ENCODE data around the gene TP53I3.
"Not testable (repeated sequence)": the region's sequence is repeated elsewhere in the genome, so short reads cannot be mapped to it uniquely, and the experiment has no call there.

TP53I3 gene

DNA sequence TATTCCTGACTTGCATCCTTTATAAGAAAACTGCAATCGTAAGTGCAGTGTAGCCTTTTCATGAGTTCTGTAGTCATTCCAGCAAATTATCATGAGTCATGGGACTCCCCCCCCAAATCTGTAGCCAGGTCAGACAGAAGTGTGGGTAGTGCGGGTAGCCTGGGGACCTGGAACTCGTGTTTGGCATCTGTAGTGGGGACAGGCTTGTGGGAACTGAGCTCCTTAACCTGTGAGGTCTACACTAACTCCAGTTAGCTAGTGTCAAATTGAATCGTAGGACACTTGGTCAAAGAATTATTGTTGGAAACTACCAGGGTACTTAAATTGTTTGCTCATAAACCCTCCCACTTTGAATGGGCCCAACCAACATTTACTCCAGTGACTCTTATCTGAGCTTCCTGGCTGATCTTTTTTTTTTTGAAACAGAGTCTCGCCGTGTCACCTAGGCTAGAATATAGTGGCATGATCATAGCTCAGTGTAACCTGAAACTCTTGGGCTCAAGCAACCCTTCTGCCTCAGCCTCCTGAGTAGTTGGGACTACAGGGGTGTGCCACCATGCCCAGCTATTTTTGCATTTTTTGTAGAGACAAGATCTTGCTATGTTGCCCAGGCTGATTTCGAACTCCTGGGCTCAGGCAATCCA lies 26.1 kb upstream of the TP53I3 start:
- DNase-seq (ENCODE audit: low read depth in 1 of 2, low spot score in 1 of 2) = no peak
- in situ Hi-C loops (cut with HindIII; ENCODE audit: low pct_unique_long_range_greater_than_20kb, low sequenced_read_pairs) = no loop called here
- TF ChIP-seq JUND (IDR thresholded peaks at IDR 0.05; ENCODE audit: low read depth) = no peak

DNA sequence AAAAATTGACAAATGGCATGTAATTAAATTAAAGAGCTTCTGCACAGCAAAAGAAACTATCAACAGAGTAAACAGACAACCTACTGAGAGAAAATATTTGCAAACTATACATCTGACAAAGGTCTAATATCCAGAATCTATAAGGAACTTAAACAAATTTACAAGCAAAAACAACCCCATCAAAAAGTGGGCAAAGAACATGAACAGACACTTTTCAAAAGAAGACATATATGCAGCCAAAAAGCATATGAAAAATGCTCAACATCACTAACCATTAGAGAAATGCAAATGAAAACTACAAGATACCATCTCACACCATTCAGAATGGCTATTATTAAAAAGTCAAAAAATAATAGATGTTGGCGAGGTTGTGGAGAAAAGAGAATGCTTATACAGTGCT lies 24.8 kb upstream of the TP53I3 start:
- DNase-seq (ENCODE audit: low read depth in 1 of 2, low spot score in 1 of 2); in situ Hi-C loops (cut with HindIII; ENCODE audit: low pct_unique_long_range_greater_than_20kb, low sequenced_read_pairs): not testable (repeated sequence)

DNA sequence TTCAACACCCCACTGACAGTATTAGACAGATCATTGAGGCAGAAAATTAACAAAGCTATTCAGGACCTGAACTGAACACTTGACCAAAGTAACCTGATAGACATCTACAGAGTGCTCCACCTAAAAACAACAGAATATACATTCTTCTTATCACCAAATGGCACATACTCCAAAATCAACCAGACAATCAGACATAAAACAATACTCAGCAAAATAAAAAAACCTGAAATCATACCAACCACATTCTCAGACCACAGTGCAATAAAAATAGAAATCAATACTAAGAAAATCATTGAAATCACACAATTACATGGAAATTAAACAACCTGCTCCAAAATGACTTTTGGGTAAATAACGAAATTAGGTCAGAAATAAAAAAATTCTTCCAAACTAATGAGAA lies 22.7 kb upstream of the TP53I3 start:
- TF ChIP-seq JUND (IDR thresholded peaks at IDR 0.05; ENCODE audit: low read depth) = no peak
- in situ Hi-C loops (cut with HindIII; ENCODE audit: low pct_unique_long_range_greater_than_20kb, low sequenced_read_pairs) = no loop called here
- DNase-seq (ENCODE audit: low read depth in 1 of 2, low spot score in 1 of 2) = no peak

DNA sequence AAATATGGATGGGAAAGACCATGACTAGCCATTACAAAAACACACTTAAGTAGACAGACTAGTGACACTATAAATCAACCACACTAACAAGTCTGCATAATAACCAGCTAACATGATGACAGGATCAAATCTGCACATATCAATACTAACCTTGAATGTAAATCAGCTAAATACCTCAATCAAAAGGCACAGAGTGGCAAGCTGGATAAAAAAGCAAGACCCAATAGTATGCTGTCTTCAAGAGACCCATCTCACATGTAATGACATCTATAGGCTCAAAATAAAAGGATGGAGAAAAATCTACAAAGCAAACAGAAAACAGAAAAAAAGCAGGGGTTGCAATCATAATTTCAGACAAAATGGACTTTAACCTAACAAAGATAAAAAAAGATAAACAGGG lies 22.2 kb upstream of the TP53I3 start:
- in situ Hi-C loops (cut with HindIII; ENCODE audit: low pct_unique_long_range_greater_than_20kb, low sequenced_read_pairs) = no loop called here
- TF ChIP-seq JUND (IDR thresholded peaks at IDR 0.05; ENCODE audit: low read depth) = no peak
- DNase-seq (ENCODE audit: low read depth in 1 of 2, low spot score in 1 of 2) = no peak

DNA sequence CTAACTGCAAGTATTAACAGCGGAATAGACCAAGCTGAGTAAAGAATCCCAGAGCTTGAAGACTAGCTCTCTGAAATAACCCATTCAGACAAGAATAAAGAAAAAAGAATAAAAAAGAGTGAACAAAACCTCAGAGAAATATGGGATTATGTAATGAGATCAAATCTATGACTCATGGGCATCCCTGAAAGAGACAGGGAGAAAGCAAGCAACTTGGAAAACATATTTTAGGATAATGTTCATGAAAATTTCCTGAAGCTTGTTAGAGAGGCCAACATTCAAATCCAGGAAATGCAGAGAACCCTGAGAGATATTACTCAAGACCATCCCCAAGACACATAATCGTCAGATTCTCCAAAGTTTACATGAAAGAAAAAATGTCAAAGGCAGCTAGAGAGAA lies 21.2 kb upstream of the TP53I3 start:
- in situ Hi-C loops (cut with HindIII; ENCODE audit: low pct_unique_long_range_greater_than_20kb, low sequenced_read_pairs) = no loop called here
- no peak for TF ChIP-seq JUND (IDR thresholded peaks at IDR 0.05; ENCODE audit: low read depth)
- no peak for DNase-seq (ENCODE audit: low read depth in 1 of 2, low spot score in 1 of 2)

DNA sequence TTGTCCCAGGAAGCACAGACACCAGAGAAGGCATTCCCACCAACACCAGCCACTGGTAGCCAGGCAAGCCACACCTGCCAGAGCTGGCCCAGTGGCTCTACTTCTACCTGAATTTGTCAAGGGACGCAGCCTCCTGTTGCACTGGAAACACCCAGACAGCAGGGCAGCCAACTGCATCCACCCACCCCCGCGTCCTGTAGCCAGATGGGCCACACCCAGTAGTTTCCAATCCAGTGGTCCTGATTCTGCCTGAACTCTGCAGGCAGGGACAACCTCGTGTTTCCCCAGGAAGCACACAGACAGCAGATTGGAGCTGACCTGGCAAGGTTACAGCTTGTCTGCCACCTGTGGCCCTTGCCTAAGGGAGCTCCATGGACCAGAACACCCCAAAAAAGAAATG lies 20.3 kb upstream of the TP53I3 start:
- no peak for TF ChIP-seq JUND (IDR thresholded peaks at IDR 0.05; ENCODE audit: low read depth)
- DNase-seq (ENCODE audit: low read depth in 1 of 2, low spot score in 1 of 2) = no peak
- in situ Hi-C loops (cut with HindIII; ENCODE audit: low pct_unique_long_range_greater_than_20kb, low sequenced_read_pairs) = no loop called here

DNA sequence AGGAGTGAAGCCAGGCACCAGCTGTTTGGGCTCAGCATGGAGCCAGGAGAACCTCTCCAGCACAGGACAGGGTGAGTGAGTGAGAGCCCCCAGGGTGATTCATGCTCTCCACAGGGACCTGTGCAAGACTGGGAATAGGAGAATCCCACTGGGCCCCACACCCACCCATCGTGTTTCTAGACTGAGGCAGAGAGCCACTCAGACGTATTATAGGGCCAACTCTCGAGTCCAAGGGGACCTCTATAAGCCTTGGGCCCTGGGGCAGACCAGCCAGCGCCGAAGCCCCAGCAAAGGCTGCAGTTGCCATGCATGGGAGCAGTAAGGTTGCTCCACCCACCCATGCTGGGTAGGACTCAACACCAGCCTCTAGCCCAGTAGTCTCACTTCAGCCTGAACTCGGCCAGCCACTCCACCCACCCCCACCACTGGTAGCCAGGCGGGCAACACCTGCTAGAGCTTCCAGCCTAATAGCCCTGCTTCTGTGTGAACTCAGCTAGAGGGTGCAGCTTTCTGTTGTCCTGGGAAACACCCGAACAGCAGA lies 19.5 kb upstream of the TP53I3 start:
- DNase-seq (ENCODE audit: low read depth in 1 of 2, low spot score in 1 of 2) = no peak
- no peak for TF ChIP-seq JUND (IDR thresholded peaks at IDR 0.05; ENCODE audit: low read depth)
- in situ Hi-C loops (cut with HindIII; ENCODE audit: low pct_unique_long_range_greater_than_20kb, low sequenced_read_pairs) = no loop called here

DNA sequence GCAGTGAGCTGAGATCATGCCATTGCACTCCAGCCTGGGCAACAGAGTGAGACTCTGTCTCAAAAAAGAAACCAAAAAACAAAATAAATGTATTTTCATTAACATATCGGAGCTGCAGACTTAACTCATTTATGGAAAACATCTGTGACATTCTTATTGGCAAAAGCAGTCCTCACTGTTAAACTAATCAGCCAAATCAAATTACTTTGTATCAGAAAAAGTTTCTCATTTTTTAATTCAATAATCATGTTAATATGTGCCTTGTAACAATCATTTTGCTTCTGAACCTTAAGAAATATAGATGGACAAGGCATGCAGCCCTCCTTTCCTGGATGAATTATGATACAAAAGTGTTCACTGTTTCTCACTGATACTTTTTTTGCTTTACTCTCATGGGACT lies 18.0 kb upstream of the TP53I3 start:
- in situ Hi-C loops (cut with HindIII; ENCODE audit: low pct_unique_long_range_greater_than_20kb, low sequenced_read_pairs) = no loop called here
- no peak for TF ChIP-seq JUND (IDR thresholded peaks at IDR 0.05; ENCODE audit: low read depth)
- DNase-seq (ENCODE audit: low read depth in 1 of 2, low spot score in 1 of 2) = no peak

DNA sequence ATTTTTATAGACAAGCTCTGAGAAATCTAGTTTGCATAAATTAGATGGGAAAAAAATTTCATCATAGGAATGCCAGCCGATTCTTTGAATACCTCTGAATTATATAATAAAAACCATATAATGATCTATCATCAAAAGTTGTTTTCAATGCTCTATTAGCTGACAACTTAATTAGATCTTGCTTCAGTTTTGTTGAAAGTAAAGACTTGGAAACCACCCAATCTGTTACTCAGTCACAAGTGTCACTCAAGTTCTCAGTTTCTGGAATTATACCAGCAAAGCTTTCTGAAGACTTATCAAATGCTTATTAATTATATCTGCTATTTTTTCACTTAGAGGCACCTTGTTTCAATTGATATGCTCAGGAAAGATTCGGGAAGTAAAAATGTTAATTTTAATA lies 17.4 kb upstream of the TP53I3 start:
- in situ Hi-C loops (cut with HindIII; ENCODE audit: low pct_unique_long_range_greater_than_20kb, low sequenced_read_pairs) = no loop called here
- no peak for DNase-seq (ENCODE audit: low read depth in 1 of 2, low spot score in 1 of 2)
- no peak for TF ChIP-seq JUND (IDR thresholded peaks at IDR 0.05; ENCODE audit: low read depth)

DNA sequence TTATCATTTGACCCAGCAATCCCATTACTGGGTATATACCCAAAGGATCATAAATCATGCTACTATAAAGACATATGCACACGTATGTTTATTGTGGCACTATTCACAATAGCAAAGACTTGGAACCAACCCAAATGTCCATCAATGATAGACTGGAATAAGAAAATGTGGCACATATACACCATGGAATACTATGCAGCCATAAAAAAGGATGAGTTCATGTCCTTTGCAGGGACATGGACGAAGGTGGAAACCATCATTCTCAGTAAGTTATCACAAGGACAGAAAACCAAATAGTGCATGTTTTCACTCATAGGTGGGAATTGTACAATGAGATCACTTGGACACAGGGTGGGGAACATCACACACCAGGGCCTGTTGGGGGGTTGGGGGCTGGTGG lies 16.1 kb upstream of the TP53I3 start:
- not testable (repeated sequence) for DNase-seq (ENCODE audit: low read depth in 1 of 2, low spot score in 1 of 2)

DNA sequence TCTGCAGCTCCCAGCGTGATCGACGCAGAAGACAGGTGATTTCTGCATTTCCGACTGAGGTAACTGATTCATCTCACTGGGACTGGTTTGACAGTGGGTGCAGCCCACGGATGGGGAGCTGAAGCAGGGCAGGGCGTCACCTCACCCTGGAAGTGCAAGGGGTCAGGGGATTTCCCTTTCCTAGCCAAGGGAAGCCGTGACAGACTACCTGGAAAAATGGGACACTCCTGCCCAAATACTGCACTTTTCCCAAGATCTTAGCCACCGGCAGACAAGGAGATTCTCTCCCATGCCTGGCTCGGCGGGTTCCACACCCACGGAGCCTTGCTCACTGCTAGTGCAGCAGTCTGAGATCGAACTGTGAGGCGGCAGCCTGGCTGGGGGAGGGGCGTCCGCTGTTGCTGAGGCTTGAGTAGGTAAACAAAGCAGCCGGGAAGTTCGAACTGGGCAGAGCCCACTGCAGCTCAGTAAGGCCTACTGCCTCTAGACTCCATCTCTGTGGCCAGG lies 10.6 kb upstream of the TP53I3 start:
- DNase-seq (ENCODE audit: low read depth in 1 of 2, low spot score in 1 of 2); in situ Hi-C loops (cut with HindIII; ENCODE audit: low pct_unique_long_range_greater_than_20kb, low sequenced_read_pairs): not testable (repeated sequence)

More for the DNA sequence above, 16.1 kb upstream of the TP53I3 start:
- in situ Hi-C loops (cut with HindIII; ENCODE audit: low pct_unique_long_range_greater_than_20kb, low sequenced_read_pairs) = not testable (repeated sequence)

DNA sequence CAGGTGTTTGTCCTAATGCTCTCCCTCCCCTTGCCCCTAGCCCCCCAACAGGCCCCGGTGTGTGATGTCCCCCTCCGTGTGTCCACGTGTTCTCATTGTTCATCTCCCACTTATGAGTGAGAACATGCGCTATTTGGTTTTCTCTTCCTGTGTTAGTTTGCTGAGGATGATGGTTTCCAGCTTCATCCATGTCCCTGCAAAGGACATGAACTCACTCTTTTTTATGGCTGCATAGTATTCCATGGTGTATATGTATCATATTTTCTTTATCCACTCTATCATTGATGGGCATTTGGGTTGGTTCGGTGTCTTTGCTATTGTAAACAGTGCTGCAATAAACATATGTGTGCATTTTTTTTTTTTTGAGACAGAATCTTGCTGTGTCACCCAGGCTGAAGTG lies 8.6 kb upstream of the TP53I3 start:
- in situ Hi-C loops (cut with HindIII; ENCODE audit: low pct_unique_long_range_greater_than_20kb, low sequenced_read_pairs); DNase-seq (ENCODE audit: low read depth in 1 of 2, low spot score in 1 of 2): not testable (repeated sequence)

DNA sequence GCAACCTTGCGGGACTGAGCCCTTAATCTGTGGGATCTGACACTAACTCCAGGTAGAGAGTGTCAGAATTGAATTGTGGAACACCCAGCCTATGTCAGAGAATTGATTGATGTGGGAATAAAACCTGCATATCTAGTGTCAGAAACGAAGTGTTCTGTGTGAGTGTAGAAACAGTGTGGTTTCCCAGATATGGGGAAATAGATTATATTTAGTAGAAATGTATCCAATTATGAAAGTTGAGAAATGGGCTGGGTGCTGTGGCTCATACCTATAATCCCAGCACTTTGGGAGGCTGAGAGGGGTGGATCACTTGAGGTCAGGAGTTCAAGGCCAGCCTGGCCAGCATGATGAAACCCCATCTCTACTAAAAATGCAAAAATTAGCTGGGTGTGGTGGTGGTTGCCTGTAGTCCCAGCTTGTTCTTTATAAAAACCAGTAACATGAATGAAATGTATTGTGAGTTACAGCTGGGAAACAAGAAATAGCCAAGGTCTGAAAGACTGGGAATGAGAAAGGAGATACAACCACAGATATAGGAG lies 4.3 kb upstream of the TP53I3 start:
- no peak for DNase-seq (ENCODE audit: low read depth in 1 of 2, low spot score in 1 of 2)
- in situ Hi-C loops (cut with HindIII; ENCODE audit: low pct_unique_long_range_greater_than_20kb, low sequenced_read_pairs) = no loop called here
- no peak for TF ChIP-seq JUND (IDR thresholded peaks at IDR 0.05; ENCODE audit: low read depth)

DNA sequence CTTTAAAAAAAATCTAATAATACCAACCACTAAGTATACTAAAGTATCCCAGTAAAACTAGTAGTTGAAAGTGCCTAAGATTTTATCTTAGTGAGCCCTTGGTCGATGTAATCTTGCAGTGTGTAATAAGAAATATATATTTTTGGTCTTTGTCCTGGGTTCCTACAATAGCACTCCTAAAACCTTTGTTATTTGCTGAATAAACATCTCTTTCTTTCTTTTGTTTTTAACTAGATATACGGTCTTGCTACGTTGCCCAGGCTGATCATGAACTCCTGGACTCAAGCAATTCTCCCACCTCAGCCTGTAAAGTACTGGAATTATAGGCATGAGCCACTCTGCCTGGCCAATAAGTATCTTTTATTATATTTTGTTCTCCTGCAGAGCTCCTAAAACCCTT lies 2.4 kb upstream of the TP53I3 start:
- TF ChIP-seq JUND (IDR thresholded peaks at IDR 0.05; ENCODE audit: low read depth) = no peak
- in situ Hi-C loops (cut with HindIII; ENCODE audit: low pct_unique_long_range_greater_than_20kb, low sequenced_read_pairs) = no loop called here
- no peak for DNase-seq (ENCODE audit: low read depth in 1 of 2, low spot score in 1 of 2)

All from T47D (cell line).